ENCODE results near the gene RASGRP1.
A peak's percentile ranks its signal among the peaks of the same experiment; 100 is the strongest.

RASGRP1 gene

DNA sequence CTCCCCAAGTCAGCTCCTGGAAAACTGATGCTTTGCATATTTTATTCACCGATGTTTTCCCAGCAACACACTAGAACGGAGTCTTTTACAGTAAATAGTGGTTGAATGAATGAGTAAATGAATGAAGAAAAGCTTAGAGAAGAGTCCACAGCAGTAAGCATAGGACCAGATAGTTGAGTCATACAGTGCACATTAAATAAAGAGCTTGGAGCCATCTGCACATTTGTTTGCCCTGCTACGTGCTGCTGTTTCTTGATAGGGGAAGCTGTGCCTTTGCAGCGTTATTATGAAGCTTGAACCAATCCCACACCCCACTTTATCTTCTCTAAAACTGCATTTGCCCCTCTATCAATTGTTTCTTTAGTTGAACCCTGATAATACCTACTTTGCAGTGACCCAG is 109.5 kb downstream of the RASGRP1 start:
- Histone ChIP-seq H3K4me1 (ENCODE audit: control insufficient read depth, insufficient read depth, low read length) (peaks cover 10% of the 10 kb centered on the region), H3K4me3 (ENCODE audit: low read length) (peak overlapping the region; percentile 89), H3K9ac (ENCODE audit: low read length) (peak overlapping the region; percentile 97), H3K9me3 (ENCODE audit: control insufficient read depth, low read length) (no peaks in the 10 kb centered on the region), H3K36me3 (ENCODE audit: control insufficient read depth, insufficient read depth, low read length, severe bottlenecking) (no peaks in the 10 kb centered on the region), H3K27me3 (replicated peaks; ENCODE audit: control insufficient read depth, insufficient read depth, low read length) (no peaks in the 10 kb centered on the region)
- DNase-seq (ENCODE audit: low read depth), result peak; percentile 27

DNA sequence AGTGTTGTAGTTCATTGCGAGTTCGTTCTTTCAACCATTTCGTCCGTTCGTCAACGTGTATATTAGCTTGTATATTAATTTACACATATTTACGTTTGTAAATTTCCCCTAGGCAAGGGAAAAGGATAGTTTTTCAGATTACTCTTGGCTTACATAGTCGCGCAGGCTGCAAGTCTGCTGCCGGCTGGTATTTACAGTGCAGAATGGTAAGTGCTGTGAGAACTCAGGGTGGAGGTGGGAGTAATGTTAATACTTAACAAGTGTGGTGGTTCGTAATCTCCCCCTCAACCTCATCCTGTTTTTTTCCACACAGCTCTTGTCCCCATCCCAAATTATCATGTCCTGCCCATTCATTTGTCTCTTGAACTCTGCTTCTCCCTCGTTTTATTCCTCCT is 109.9 kb downstream of the RASGRP1 start:
- peak; percentile 59 for DNase-seq (ENCODE audit: low read depth)

DNA sequence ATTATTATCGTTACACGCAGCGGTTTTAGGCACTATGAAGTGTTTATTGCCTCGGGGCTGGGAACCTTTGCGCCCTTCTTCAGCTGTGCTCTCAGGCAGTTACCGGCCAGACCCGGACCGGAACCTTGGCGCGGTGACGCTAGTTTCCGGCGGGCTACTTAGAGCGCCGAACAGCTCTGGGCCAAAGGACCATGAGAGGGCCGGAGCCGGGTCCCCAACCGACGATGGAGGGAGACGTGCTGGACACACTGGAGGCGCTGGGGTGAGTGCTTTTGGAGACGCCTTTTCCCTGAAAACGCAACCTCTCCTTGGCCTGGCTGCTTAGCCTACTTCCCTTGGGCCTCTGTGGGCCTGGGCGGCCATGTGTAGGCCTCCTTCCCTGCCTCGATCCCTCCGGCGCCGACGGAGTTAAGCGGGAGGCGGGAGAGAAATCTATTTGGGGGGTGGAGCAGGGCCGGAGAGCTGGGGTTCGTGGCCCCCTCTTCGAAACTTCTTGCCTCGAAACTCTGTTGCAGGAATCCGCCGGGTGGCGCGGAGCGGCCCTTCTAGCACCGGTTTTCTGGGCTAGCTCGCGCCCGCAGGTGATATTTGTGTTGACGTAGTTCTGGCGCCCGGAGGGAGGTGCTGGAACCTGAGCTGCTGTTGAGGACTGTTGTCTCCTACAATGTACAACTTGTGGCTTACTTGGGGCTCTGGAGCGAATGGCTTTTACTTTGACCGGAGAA is 110.5 kb downstream of the RASGRP1 start, which contains the start of gene FAM98B:
TSS of gene FAM98B (plus strand) at position 157 of the 725 bp plus-strand sequence. CDS start at position 192, 35 bp downstream.
- Histone ChIP-seq H3K9me3 (ENCODE audit: control insufficient read depth, low read length) (no peaks in the 10 kb centered on the region), H3K9ac (ENCODE audit: low read length) (peak within 1 kb of the TSS; percentile 97), H3K36me3 (ENCODE audit: control insufficient read depth, insufficient read depth, low read length, severe bottlenecking) (no peaks in the 10 kb centered on the region), H3K4me3 (ENCODE audit: low read length) (peak within 1 kb of the TSS; percentile 89), H3K27me3 (replicated peaks; ENCODE audit: control insufficient read depth, insufficient read depth, low read length) (no peaks in the 10 kb centered on the region), H3K4me1 (ENCODE audit: control insufficient read depth, insufficient read depth, low read length) (peaks cover 10% of the 10 kb centered on the region)
- DNase-seq (ENCODE audit: low read depth), result peak; percentile 95

More for the DNA sequence above, 109.9 kb downstream of the RASGRP1 start:
- Histone ChIP-seq H3K9ac (ENCODE audit: low read length) (peak overlapping the region; percentile 97), H3K4me1 (ENCODE audit: control insufficient read depth, insufficient read depth, low read length) (peaks cover 10% of the 10 kb centered on the region), H3K36me3 (ENCODE audit: control insufficient read depth, insufficient read depth, low read length, severe bottlenecking) (no peaks in the 10 kb centered on the region), H3K4me3 (ENCODE audit: low read length) (peak overlapping the region; percentile 89), H3K27me3 (replicated peaks; ENCODE audit: control insufficient read depth, insufficient read depth, low read length) (no peaks in the 10 kb centered on the region), H3K9me3 (ENCODE audit: control insufficient read depth, low read length) (no peaks in the 10 kb centered on the region)

DNA sequence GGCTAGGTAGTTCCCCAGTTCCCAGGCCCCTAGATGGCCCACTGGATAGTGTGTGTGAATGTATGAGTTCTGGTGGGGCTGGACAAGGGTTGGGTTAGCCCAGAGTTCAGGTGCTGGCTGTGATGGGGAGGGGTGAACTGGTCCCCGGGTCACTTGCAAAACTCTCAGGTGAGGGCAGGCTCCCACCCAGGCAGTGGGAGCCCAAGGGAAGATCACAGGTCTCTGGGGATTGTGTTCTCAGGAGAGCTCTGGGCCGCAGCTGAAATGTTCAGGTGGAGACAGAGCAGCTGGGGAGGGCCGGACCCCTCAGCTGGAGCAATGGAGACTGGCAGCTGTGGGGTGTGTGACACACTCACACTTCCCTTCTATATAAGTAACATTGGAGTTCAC is 123.5 kb downstream of the RASGRP1 start:
- H3K9ac ChIP-seq (ENCODE audit: low read length), result no peak overlapping the region
- H3K9me3 ChIP-seq (ENCODE audit: control insufficient read depth, low read length), result peaks cover 3% of the 10 kb centered on the region
- peaks cover 9% of the 10 kb centered on the region for H3K4me1 ChIP-seq (ENCODE audit: control insufficient read depth, insufficient read depth, low read length)
- no peaks in the 10 kb centered on the region for H3K36me3 ChIP-seq (ENCODE audit: control insufficient read depth, insufficient read depth, low read length, severe bottlenecking)
- no peak for DNase-seq (ENCODE audit: low read depth)
- no peaks in the 10 kb centered on the region for H3K27me3 ChIP-seq (replicated peaks; ENCODE audit: control insufficient read depth, insufficient read depth, low read length)
- no peak overlapping the region for H3K4me3 ChIP-seq (ENCODE audit: low read length)

DNA sequence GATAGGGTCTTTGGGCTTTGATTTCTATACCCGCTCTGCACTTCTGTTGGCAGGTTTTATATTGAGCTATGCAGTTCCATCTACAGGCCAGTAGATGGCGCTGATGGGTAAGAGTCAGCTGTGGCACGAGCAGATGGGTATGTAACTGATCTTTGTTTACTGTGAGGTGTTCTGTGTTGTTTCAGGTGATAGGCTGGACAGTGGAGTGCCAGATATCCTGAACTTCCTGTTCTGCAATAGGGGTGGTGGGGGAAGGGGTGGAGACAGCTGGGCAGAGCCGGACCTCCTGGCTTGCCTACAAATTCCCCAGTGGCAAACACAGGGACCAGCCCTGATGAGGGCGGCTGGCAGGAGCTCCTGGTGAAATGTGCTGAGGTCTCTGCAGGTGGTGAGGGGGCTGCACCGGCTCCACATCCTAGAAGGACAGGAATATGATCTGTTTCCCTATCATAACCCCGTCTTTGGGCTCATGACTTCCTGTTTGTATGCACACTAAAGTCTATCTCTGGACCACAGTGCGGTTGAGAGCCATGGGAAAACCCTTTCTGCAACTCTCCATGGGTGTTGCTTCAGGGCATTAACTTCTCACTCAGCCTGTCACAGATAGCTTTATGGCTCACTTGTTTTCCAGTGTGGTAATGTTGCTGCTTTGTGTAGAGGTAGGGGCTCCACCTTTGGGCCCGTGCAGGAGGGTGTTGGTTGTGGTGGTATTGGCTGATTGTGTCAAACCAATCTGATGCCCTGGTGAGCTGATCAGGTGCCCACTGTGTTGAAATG is 124.1 kb downstream of the RASGRP1 start:
- peak; percentile 73 for DNase-seq (ENCODE audit: low read depth)
- peak overlapping the region; percentile 45 for H3K4me3 ChIP-seq (ENCODE audit: low read length)
- H3K9ac ChIP-seq (ENCODE audit: low read length), result no peak overlapping the region
- no peaks in the 10 kb centered on the region for H3K36me3 ChIP-seq (ENCODE audit: control insufficient read depth, insufficient read depth, low read length, severe bottlenecking)
- no peaks in the 10 kb centered on the region for H3K27me3 ChIP-seq (replicated peaks; ENCODE audit: control insufficient read depth, insufficient read depth, low read length)
- H3K4me1 ChIP-seq (ENCODE audit: control insufficient read depth, insufficient read depth, low read length), result peaks cover 9% of the 10 kb centered on the region
- peaks cover 3% of the 10 kb centered on the region for H3K9me3 ChIP-seq (ENCODE audit: control insufficient read depth, low read length)
